HG02623 (cell line): ENCODE results near the gene MYBL2.

ENCODE experiments used
- ATAC-seq: cut with Tn5 transposase; IDR thresholded peaks from one replicate; pipeline ENCODE4 v1.9.1; 2021; ENCODE audit warnings: moderate library complexity; ENCODE audit not compliant: unreplicated experiment

The MYBL2 gene

GRCh38 chr20:43681991-43682410 lies 15.1 kb downstream of the MYBL2 start:
- ATAC-seq, result peak; percentile 93

GRCh38 chr20:43682446-43682845 lies 15.5 kb downstream of the MYBL2 start:
- ATAC-seq, result peak; percentile 20

GRCh38 chr20:43686820-43687219 lies 19.9 kb downstream of the MYBL2 start:
- ATAC-seq, result no peak

GRCh38 chr20:43689165-43689564 lies 22.3 kb downstream of the MYBL2 start:
- no peak for ATAC-seq

GRCh38 chr20:43690943-43691598 lies 24.2 kb downstream of the MYBL2 start:
- ATAC-seq, result no peak

GRCh38 chr20:43691928-43692524 lies 25.1 kb downstream of the MYBL2 start:
- no peak for ATAC-seq

- no peak for ATAC-seq
Measured at GRCh38 chr20:43694763-43695162, 27.8 kb downstream of the MYBL2 start.

- ATAC-seq, result no peak
Measured at GRCh38 chr20:43695571-43695970, 28.7 kb downstream of the MYBL2 start.

- ATAC-seq, result no peak
Measured at GRCh38 chr20:43699941-43700565, 33.1 kb downstream of the MYBL2 start.

- no peak for ATAC-seq
Measured at GRCh38 chr20:43700627-43701026, 33.7 kb downstream of the MYBL2 start.

GRCh38 chr20:43702502-43702901 lies 35.6 kb downstream of the MYBL2 start:
- ATAC-seq, result no peak

- ATAC-seq, result peak; percentile 55
Measured at GRCh38 chr20:43710370-43711044, 43.6 kb downstream of the MYBL2 start.

- ATAC-seq, result no peak
Measured at GRCh38 chr20:43711098-43711654, 44.3 kb downstream of the MYBL2 start.

GRCh38 chr20:43715044-43715443 lies 48.1 kb downstream of the MYBL2 start:
- ATAC-seq, result no peak

GRCh38 chr20:43715511-43715910 lies 48.6 kb downstream of the MYBL2 start:
- no peak for ATAC-seq

- ATAC-seq, result no peak
Measured at GRCh38 chr20:43716123-43716522, 49.2 kb downstream of the MYBL2 start.

GRCh38 chr20:43716757-43717615 lies 50.1 kb downstream of the MYBL2 start:
- no peak for ATAC-seq

GRCh38 chr20:43717616-43717995 lies 50.7 kb downstream of the MYBL2 start:
- ATAC-seq, result no peak

- ATAC-seq, result no peak
Measured at GRCh38 chr20:43720007-43720406, 53.1 kb downstream of the MYBL2 start.

GRCh38 chr20:43721097-43721428 lies 54.1 kb downstream of the MYBL2 start:
- no peak for ATAC-seq
